WI38 (cell line): ENCODE measurements around the gene SPSB1.

Experiments used
- H3K4me3 ChIP-seq: 2 replicates; pipeline ENCODE4 v1.5.1; 2011; ENCODE audit warnings: low read depth, mild to moderate bottlenecking, control low read depth, low read length
- CTCF ChIP-seq: IDR thresholded peaks from 2 replicates; pipeline ENCODE4 v1.5.1; 2012; ENCODE audit warnings: low read depth, mild to moderate bottlenecking, control low read depth, low read length

SPSB1 gene

GRCh38 chr1:9280015-9280860, 12.5 kb upstream of the SPSB1 start:
- no peak for TF ChIP-seq CTCF
- 0 out of 2 replicates have a peak overlapping the region, but pooled peaks have one; percentile 17 for H3K4me3 ChIP-seq

GRCh38 chr1:9281071-9281827, 11.4 kb upstream of the SPSB1 start:
- H3K4me3 ChIP-seq: no peak overlapping the region
- no peak for TF ChIP-seq CTCF

GRCh38 chr1:9281908-9282695, 10.6 kb upstream of the SPSB1 start:
- no peak for TF ChIP-seq CTCF

GRCh38 chr1:9282696-9282955, 10.1 kb upstream of the SPSB1 start:
- no peak for TF ChIP-seq CTCF
- H3K4me3 ChIP-seq: no peak overlapping the region

More at GRCh38 chr1:9281908-9282695, 10.6 kb upstream of the SPSB1 start:
- H3K4me3 ChIP-seq: no peak overlapping the region

- no peak overlapping the region for H3K4me3 ChIP-seq
- TF ChIP-seq CTCF: no peak
Measured at GRCh38 chr1:9284061-9284460, 8.6 kb upstream of the SPSB1 start.

GRCh38 chr1:9286556-9286955, 6.1 kb upstream of the SPSB1 start:
- TF ChIP-seq CTCF: no peak
- H3K4me3 ChIP-seq: no peak overlapping the region
